ENCODE results near the gene SFMBT2. TPM values are rescaled to one million over a fixed set of nuclear protein-coding genes. Genes with fewer than 3 reads are reported as not detected.
"Not testable (repeated sequence)": the region's sequence is repeated elsewhere in the genome, so short reads cannot be mapped to it uniquely, and the experiment has no call there.

SFMBT2 gene
- total RNA-seq, 1 donor from 2014 or later = 52.0 TPM

- intact Hi-C loops (cut with micrococcal nuclease) = no loop called here
These were observed 5.2 kb downstream of the SFMBT2 start for GRCh38 chr10:7405637-7406036.

GRCh38 chr10:7403620-7404019, 7.2 kb downstream of the SFMBT2 start:
- intact Hi-C loops (cut with micrococcal nuclease) = no loop called here

- intact Hi-C loops (cut with micrococcal nuclease) = no loop called here
These were observed 9.1 kb downstream of the SFMBT2 start for GRCh38 chr10:7401782-7402181.

GRCh38 chr10:7401156-7401555, 9.7 kb downstream of the SFMBT2 start:
- intact Hi-C loops (cut with micrococcal nuclease) = no loop called here

GRCh38 chr10:7400068-7400715, 10.6 kb downstream of the SFMBT2 start:
- intact Hi-C loops (cut with micrococcal nuclease) = no loop called here

- intact Hi-C loops (cut with micrococcal nuclease) = no loop called here
These were observed 11.3 kb downstream of the SFMBT2 start for GRCh38 chr10:7399533-7399932.

- intact Hi-C loops (cut with micrococcal nuclease) = no loop called here
These were observed 13.5 kb downstream of the SFMBT2 start for GRCh38 chr10:7397049-7398035.

- intact Hi-C loops (cut with micrococcal nuclease) = not testable (repeated sequence)
These were observed 18.5 kb downstream of the SFMBT2 start for GRCh38 chr10:7392301-7392700.

- intact Hi-C loops (cut with micrococcal nuclease) = no loop called here
These were observed 19.1 kb downstream of the SFMBT2 start for GRCh38 chr10:7391748-7392147.

GRCh38 chr10:7390689-7391110, 20.1 kb downstream of the SFMBT2 start:
- intact Hi-C loops (cut with micrococcal nuclease) = not testable (repeated sequence)

- intact Hi-C loops (cut with micrococcal nuclease) = loop anchor here (1.0 to 2.0 kb wide), 2 partner anchors 11 to 19 kb away; no protein-coding TSS in a partner anchor
These were observed 21.0 kb downstream of the SFMBT2 start for GRCh38 chr10:7389844-7390243.

GRCh38 chr10:7389346-7389745, 21.5 kb downstream of the SFMBT2 start:
- intact Hi-C loops (cut with micrococcal nuclease) = loop anchor here (1.0 to 2.0 kb wide), 2 partner anchors 10 to 19 kb away; no protein-coding TSS in a partner anchor

- intact Hi-C loops (cut with micrococcal nuclease) = loop anchor here (1.0 to 2.0 kb wide), 2 partner anchors 9 to 20 kb away; no protein-coding TSS in a partner anchor
These were observed 22.2 kb downstream of the SFMBT2 start for GRCh38 chr10:7388602-7389001.

GRCh38 chr10:7388149-7388548, 22.7 kb downstream of the SFMBT2 start:
- intact Hi-C loops (cut with micrococcal nuclease) = loop anchor here (2.0 kb wide), 1 partner anchor 21 kb away; no protein-coding TSS in a partner anchor

GRCh38 chr10:7385114-7385513, 25.7 kb downstream of the SFMBT2 start:
- intact Hi-C loops (cut with micrococcal nuclease) = no loop called here

- intact Hi-C loops (cut with micrococcal nuclease) = no loop called here
These were observed 27.4 kb downstream of the SFMBT2 start for GRCh38 chr10:7383442-7383841.

- intact Hi-C loops (cut with micrococcal nuclease) = no loop called here
These were observed 30.1 kb downstream of the SFMBT2 start for GRCh38 chr10:7380704-7381241.

- intact Hi-C loops (cut with micrococcal nuclease) = loop anchor here (1.0 kb wide), 1 partner anchor 10 kb away; no protein-coding TSS in a partner anchor
These were observed 32.0 kb downstream of the SFMBT2 start for GRCh38 chr10:7378602-7379403.

- intact Hi-C loops (cut with micrococcal nuclease) = no loop called here
These were observed 33.1 kb downstream of the SFMBT2 start for GRCh38 chr10:7377614-7378248.

- intact Hi-C loops (cut with micrococcal nuclease) = no loop called here
These were observed 36.0 kb downstream of the SFMBT2 start for GRCh38 chr10:7374795-7375194.
